Stimulated activated CD8-positive, alpha-beta memory T cell treated with anti-CD3 and anti-CD28 coated beads, Interleukin-4, amount 100 ng/mL, for 1 hour (primary cell): ENCODE data around the gene CPEB2.
"Not testable (repeated sequence)": the region's sequence is repeated elsewhere in the genome, so short reads cannot be mapped to it uniquely, and the experiment has no call there.

ENCODE experiments used
- DNase-seq, 2 donors: peaks; one replicate each; pipeline ENCODE4 v3.0.0-alpha.2; 2020; ENCODE audit warnings: low read depth in 2 of 2, low spot score in 1 of 2

CPEB2 gene

DNA sequence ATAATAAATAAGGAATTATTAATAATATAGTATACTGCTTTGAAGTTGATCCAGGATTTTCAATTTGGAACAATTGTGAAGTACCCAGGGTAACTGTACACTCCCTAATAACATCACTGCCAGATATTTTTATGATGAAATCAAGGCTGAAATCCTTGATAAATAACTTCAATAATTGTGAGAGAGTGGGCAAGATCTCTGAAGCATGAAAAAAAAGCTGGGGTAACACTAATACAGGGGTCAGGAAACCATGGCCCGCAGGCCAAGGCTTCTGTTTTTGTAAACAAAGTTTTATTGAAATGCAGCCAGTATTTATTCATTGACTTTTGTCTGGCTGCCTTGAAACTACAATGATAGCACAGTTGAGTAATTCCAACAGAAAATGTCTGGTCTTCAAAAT lies 41.6 kb downstream of the CPEB2 start:
- DNase-seq, result no peak

DNA sequence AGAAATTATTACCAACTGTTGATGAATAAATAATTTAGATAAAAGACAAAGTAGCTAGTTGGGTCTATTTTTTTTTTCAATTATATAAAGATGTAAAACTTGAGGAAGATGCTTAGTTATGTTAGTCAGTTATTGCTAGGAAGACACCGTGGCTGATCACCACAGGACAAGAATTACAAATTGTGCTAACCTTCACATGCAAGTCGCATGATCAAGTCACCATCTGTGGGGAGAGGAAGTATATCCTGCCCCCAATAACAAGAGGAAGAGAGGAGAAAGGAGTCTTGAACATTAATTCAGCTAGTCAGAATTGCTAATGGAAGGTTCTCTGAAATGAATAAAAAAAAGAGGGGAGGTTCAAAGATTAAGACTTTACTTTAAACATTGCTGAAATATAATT lies 52.3 kb downstream of the CPEB2 start:
- DNase-seq, result no peak

DNA sequence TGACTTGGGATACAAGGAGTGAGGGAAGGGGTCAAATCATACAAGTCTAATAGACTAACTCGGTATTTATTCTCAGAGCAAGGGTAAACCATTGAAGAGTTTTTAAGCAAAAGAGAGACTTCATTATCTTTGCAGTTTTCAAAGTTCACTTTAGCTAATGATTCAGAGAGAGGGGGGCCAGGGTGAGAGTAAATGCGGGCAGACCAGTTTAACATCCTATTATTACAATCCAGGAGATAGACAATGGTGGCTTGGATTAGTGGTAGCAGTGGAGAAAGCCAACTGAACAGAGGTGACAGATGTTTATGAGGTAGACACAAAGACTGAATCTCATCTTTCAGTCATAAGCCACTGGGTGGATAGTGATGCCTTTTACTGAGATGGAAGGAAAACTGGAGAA lies 57.9 kb downstream of the CPEB2 start:
- no peak for DNase-seq

DNA sequence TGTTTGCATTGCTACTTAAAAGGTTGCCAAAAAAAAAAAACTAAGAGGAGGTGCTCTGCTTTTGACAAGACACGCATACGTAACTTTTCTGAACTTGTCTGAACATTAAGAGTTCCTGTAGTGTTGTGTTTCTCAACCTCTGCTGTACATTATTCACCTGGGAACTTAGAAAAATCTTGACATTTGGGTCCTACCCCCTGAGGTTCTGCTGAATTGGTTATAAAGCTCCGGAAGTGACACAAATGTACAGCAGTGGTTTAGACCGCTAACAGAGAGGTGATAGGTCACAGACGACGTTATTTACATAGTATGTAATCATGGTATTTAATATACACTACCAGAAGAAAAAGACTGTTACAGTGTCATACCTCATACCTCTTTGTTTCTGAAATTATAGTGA lies 61.1 kb downstream of the CPEB2 start:
- no peak for DNase-seq

DNA sequence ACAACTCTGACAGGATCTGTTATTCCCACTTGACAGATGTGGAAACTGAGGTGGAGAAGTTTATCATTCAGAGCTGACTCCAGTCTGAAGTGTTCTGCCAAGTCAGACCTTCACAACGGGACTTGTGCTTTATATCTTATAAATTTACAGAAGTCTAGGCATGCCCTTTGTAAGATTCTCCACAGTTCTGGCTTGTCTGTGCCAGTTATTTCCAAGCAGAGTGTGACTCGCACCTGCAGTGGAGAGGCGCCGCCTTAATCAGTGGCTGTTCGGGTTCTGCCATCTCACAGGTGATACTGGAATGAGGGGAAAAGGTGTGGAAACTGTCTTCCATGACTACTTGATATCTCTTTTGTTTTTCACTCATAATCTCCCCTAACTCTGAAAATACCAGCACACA lies 63.2 kb downstream of the CPEB2 start:
- no peak for DNase-seq

DNA sequence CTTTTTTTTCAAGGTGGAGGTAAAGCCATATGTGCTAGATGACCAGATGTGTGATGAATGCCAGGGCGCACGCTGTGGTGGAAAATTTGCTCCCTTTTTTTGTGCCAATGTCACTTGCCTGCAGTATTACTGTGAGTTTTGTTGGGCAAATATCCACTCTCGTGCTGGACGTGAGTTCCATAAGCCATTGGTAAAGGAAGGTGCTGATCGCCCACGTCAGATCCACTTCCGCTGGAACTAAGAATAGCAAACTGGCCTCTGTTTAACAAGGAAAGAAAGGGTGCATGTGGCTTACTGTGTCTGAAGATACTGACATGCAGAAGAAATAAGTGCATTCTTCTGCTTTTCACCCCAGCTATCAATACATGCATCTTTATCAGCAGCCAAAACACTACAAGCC lies 63.9 kb downstream of the CPEB2 start:
- DNase-seq, result no peak

DNA sequence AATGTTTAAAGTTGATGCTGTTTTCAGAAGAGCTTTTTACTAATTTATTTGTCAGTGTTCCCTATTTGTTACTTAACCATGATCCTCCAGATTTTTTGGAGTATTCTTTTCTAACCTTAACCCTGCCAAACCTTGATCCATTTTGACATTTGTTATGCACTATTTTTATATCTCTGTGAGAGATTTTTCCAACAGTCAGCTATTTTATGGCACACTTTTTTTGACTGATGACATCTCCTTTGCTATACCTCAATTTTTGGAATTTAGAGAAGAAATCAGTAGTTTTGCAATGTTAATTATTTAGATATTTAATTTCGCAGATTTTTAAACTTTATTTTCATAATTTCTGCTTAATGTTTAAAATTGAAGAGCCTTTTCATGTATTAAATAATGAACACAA lies 66.0 kb downstream of the CPEB2 start:
- DNase-seq, result no peak

DNA sequence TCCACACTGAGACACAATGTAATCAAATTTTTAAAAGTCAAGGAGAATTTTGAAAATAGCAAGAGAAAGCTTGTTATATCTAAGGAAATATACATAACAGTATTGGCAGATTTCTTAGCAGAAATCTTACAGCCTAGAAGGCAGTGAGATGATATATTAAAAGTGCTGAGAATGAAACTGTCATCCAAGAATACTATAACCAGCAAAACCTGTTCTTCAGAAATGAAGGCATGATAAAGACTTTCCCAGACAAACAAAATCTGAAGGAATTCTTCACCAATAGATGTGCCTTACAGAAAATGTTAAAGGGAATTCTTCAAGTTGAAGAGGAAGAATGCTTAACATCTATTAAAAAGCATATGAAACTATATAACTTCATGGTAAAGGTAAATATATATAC lies 73.6 kb downstream of the CPEB2 start:
- DNase-seq, result no peak

DNA sequence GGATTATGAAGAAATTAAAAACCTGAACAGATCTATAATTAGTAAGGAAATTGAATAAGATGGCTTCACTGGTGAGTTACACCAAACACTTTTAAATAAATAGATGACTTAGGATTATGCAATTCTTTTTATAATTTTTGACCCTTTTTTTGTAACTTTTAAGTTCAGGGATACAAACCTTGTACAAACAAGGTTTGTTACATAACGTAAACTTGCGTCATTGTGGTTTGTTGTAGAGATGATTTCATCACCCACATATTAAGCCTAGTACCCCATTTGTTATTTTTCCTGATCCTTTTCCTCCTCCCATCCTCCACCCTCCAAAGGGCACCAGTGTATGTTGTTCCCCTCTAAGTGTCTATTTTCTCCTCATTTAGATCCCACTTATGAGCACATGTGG lies 75.7 kb downstream of the CPEB2 start:
- DNase-seq, result no peak

DNA sequence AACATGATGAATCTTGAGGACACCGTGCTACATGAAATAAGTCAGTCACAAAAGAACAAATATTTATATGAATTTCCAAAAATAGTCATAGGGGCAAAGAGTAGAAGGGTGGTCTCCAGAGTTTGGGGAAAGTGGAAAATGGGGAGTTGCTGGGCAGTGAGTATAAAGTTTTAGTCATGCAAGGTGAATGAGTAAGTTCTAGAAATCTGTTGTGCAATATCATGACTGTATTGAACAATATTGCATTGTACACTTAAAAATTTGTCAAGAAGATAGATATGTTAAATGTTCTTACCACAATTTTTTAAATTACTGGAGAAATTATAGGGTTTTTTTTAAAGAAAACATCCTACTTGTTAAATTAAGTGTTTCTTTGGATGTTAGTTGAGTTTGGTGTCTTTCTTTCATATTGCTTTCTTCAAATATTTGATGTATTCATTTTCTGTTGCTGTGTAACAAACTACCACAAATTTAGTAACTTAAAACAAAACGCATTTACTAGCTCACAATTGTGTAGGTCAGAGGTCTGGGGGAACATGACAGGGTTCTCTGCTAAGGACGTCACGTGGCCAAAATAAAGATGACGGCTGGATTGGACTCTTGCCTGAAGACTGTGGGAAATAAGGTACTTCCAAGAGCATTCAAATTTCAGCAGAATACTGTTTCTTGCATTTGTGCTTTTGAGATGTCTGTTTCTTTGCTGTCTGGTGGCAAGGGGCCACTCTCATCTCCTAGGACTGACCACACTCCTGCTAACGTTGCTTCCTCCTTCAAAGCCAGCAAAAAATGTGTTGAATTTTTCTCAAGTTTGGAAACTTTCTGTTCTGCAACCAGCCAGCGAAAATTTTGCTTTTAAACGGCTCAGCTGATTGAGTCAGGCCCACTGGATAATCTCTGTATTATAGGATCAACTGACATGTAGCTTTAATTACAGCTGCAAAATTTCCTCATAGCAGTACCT lies 76.7 kb downstream of the CPEB2 start:
- no peak for DNase-seq

DNA sequence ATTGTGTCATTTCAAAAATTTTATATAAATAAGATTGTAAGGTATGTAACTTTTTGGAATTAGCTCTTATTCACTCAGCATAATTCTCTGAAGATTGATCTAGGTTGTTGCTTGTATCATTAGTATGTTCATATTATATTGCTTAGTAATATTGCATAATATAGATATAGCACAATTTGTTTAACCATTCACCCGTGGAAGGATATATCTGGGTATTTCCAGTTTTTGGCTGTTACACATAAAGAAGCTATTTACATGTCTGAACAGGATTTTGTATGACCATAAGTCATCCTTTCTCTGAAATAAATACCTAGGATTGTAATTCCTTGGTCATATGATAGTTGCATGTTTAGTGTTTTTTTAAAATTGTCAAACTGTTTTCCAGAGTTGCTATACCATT lies 82.5 kb downstream of the CPEB2 start:
- DNase-seq, result no peak

DNA sequence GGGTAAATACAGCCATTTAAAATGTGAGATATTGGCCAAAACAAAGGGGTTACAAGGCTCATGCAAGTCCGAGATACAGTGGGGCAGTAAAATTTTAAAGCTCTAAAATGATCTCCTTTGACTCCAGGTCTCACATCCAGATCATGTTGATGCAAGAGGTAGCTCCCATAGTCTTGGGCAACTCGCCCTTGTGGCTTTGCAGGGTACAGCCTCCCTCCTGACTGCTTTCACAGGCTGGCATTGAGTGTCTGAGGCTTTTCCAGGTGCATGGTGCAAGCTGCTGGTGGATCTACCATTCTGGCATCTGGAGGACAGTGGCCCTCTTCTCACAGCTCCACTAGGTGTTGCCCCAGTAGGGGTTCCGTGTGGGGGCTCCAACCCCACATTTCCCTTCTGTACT lies 83.5 kb downstream of the CPEB2 start:
- DNase-seq, result not testable (repeated sequence)

DNA sequence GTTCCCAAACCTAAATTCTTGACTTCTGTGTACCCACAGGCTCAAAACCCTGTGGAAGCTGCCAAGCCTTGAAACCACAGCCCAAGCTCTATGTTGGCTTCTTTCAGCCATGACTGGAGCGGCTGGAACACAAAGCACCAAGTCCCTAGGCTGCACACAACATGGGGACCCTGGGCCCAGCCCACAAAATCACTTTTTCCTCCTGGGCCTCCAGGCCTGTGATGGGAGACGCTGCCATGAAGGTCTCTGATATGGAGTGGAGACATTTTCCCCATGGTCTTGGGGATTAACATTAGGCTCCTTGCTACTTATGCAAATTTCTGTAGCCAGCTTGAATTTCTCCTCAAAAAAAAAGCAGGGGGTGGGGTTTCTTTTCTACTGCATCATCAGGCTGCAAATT lies 84.0 kb downstream of the CPEB2 start:
- not testable (repeated sequence) for DNase-seq

DNA sequence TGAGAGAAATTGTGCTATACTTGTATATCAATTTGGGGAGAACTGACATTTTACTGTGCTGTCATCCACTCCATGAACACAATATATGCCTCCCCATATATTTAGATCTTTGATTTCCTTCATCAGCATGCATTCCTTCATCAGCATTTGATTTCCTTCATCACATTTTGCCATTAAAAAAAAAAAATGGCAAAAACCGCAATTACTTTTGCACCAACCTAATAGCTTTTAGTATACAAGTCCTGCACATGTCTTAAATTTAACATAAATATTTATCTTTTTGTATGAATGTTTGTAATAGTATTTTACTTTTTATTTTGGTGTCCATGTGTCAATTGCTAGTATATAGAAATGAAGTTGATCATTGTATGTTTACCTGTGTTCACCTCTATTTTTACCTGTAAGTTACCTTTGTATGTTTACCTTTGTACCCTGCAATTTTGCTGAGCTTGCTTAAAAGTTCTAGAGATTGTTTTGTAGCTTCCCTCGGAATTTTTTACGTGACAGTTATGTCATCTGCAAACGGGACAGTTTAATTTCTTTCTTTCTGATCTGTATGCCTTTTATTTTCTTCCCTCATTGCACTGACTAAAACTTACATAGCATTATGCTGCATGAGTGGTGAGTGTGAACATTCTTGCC lies 86.2 kb downstream of the CPEB2 start:
- DNase-seq, result no peak

DNA sequence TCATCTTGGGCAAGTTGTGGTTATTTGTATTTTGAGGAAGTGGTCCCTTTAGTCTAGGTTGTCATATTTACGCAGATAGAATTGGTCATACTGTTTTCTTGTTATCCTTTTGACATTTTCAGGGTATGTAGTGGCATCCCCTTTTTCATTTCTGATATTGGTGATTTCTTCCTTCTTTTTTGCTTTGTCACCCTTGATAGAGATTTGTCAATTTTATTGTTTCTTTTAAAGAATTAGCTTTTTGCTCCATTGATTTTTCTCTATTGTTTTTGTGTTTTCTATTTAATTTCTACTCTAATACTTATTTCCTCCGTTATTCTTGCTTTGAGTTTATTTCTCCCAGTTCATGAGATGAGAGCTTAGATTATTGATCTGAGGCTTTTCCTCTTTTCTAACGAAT lies 87.7 kb downstream of the CPEB2 start:
- DNase-seq, result no peak

DNA sequence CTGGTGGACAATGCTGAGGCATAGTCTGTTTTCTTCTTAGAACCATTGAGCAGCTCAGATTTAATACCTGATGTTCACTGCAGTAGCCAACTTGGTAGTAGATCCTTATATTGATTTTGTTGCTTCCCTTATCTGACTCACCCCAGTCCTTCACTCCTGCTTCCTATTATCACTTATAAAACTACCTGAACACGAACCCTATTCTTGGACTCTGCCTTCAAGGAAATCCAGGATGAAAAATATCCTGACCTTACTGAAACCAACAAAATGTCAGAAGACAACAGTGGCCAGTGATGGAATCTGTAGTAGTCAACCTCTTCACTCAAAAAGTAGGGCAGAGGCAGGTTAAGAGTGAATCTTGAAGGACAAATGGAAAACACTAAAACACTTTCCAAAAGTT lies 98.1 kb downstream of the CPEB2 start:
- no peak for DNase-seq

DNA sequence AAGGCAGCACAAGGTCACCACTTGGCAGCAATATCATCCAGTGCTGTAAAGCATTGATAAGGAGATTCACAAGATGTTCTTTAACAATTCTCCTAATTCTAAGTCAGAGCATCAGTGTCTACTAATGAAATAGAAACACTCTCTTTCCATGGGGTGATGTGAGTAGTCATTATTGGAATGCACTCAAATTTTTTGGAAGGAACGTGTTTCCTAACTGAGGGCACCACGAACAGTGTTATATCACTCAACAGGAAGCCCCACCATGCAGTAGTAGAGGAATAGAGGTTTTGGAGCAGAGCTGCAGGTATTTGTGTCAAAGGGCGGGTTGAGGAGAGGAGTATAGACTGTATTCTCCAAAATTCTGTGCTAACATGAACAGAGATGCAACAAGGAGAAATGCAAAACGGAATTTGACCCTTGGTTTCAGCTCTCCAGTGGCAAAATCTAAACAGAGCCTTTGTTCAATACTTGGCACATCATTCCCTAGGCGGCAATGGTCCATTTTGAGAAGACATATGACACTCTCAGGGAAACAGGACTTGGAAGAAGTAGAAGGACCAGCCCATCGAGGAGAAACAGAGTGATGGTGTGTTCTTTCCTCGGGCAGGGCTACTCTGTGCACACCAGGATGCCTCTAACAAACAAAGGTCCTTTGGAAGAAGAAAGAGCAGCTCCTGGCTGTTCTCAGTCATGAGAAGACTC lies 98.9 kb downstream of the CPEB2 start:
- no peak for DNase-seq

DNA sequence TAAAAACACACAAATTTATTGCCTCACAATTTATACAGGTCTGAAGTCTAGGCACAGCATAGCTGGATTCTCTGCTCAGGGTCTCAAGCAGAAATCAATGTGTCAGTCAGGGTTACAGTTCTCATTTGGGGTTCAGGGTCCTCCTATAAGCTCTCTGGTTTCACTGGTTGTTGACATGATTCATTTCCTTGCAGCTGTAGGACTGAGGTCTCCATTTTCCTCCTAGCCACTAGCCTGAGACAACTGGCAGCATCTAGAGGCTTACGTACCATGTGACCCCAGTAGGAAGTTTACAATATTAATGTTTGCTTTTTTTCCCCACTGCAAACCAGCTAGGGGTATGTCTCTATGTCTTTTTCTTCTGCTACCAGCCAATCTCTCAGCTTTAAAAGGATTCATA lies 102.5 kb downstream of the CPEB2 start:
- DNase-seq, result no peak

DNA sequence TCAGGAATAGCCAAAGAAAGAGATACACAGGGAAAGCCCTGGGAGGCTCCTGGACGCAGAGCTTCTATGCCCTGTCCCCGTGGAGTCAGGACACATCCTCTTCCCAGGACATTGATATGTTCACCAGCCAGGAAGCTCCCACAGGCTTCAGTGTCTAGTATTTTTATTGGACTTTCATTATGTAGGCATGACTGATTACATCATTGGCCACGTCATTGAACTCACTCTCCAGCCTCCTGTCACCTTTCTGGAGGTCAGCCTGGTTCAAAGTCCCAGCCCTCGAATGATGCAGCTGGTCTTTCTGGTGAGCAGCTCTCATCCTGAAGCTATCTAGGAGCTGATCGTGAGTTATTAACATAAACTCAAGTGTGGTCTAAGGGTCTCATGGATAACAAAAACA lies 104.1 kb downstream of the CPEB2 start:
- DNase-seq, result no peak

DNA sequence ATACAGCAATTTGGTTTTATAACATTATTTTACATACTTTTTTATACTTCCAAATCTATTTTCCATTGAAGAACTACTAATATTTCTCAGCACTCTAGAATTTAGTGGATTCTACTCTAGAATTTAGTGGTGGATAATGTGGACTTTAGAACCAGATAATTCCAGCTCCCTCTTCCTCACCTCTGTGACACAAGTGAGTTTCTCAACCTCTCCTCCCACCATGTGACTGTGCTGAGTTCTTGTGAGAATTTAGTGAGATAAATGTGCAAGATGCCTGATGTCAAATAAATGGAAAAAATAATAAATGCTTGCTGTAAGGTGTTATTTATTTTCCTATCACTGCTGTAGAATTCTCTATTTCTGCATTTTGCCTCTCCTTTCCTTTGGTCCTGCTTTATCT lies 107.3 kb downstream of the CPEB2 start:
- DNase-seq, result no peak

DNA sequence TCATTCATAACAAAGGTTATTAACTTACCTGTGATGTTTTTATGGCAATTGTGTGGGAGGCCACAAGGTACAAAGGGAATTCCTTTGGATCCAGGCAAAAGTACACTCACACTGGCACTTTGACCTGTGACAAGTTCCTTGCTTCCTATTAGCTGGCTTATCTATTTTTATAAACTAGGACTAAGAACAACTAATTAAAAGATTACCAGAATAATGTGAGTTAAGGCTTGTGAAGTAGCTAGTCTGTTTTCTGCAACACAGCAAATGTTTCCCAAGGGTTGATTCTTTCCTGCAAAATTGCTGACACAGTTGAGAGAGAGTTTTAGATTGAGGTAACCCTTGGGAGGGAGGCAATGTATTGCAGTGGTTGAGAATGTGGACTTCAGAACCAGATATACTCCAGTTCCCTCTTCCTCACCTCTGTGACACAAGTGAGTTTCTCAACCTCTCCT lies 107.9 kb downstream of the CPEB2 start:
- no peak for DNase-seq

DNA sequence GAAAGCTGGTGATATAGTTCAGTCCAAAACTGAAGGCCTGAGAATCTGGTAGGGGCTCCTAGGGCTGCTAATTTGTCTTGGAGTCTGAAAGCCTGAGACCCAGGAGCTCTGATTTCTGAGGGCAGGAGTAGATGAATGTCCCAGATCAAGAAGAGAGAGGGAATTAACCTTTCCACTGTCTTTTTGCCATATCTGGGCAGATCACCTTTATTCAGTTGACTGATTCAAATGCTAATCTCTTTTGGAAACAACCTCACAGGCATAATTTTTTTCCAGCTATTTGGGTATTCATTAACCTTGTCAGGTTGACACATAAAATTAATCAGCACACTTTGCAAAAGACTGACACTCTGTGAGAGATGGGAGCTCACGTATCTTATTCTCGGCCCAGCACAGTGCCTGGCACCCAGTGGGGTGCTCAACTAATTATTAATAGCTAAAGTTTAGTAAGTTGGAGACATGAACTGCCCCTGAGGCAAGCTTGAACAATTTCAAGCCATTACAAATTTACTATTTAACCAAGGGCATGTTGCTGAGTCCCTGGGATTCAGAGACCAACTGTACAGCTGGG lies 114.3 kb downstream of the CPEB2 start:
- no peak for DNase-seq
